Measurements from ENCODE around the gene ATP5ME.

ATP5ME gene

GRCh38 chr4:633406-633805 is 40.7 kb downstream of the ATP5ME start:
- DNase-seq (ENCODE audit: low read depth) = no peak

GRCh38 chr4:632926-633325 is 41.1 kb downstream of the ATP5ME start:
- no peak for DNase-seq (ENCODE audit: low read depth)

GRCh38 chr4:632196-632790 is 41.8 kb downstream of the ATP5ME start:
- no peak for DNase-seq (ENCODE audit: low read depth)

GRCh38 chr4:630656-631055 is 43.4 kb downstream of the ATP5ME start:
- DNase-seq (ENCODE audit: low read depth) = no peak

- DNase-seq (ENCODE audit: low read depth) = no peak
Observed at GRCh38 chr4:629915-630641, 44.0 kb downstream of the ATP5ME start.

- DNase-seq (ENCODE audit: low read depth) = no peak
Observed at GRCh38 chr4:629636-629914, 44.5 kb downstream of the ATP5ME start.

GRCh38 chr4:628821-629635 is 45.0 kb downstream of the ATP5ME start:
- DNase-seq (ENCODE audit: low read depth) = no peak

- no peak for DNase-seq (ENCODE audit: low read depth)
Observed at GRCh38 chr4:628311-628741, 45.8 kb downstream of the ATP5ME start.

GRCh38 chr4:627347-628125 is 46.5 kb downstream of the ATP5ME start:
- DNase-seq (ENCODE audit: low read depth) = no peak

GRCh38 chr4:626201-627091 is 47.6 kb downstream of the ATP5ME start:
- DNase-seq (ENCODE audit: low read depth) = no peak

GRCh38 chr4:625631-626161 is 48.4 kb downstream of the ATP5ME start:
- DNase-seq (ENCODE audit: low read depth) = no peak

GRCh38 chr4:624705-625590 is 49.1 kb downstream of the ATP5ME start, which contains the start of gene PDE6B:
Gene PDE6B (plus strand): TSS chr4:625573. CDS start chr4:625627, 54 bp downstream.
- DNase-seq (ENCODE audit: low read depth) = no peak

- DNase-seq (ENCODE audit: low read depth) = no peak
Observed at GRCh38 chr4:623914-624566, 50.0 kb downstream of the ATP5ME start.

- no peak for DNase-seq (ENCODE audit: low read depth)
Observed at GRCh38 chr4:622996-623913, 50.8 kb downstream of the ATP5ME start.
